ENCODE measurements around the gene SDF4.

SDF4 gene

GRCh38 chr1:1244192-1244811, 12.5 kb upstream of the SDF4 start:
- no peak for TF ChIP-seq CTCF (IDR thresholded peaks at IDR 0.05; ENCODE audit: extremely low read depth, missing control alignments)
- DNase-seq (ENCODE audit: low spot score) = no peak

GRCh38 chr1:1243807-1244191, 12.0 kb upstream of the SDF4 start:
- TF ChIP-seq CTCF (IDR thresholded peaks at IDR 0.05; ENCODE audit: extremely low read depth, missing control alignments) = no peak

GRCh38 chr1:1243266-1243660, 11.5 kb upstream of the SDF4 start:
- no peak for TF ChIP-seq CTCF (IDR thresholded peaks at IDR 0.05; ENCODE audit: extremely low read depth, missing control alignments)
- no peak for DNase-seq (ENCODE audit: low spot score)

More at GRCh38 chr1:1243807-1244191, 12.0 kb upstream of the SDF4 start:
- no peak for DNase-seq (ENCODE audit: low spot score)

- TF ChIP-seq CTCF (IDR thresholded peaks at IDR 0.05; ENCODE audit: extremely low read depth, missing control alignments) = no peak
- no peak for DNase-seq (ENCODE audit: low spot score)
Observed at GRCh38 chr1:1242461-1243265, 10.9 kb upstream of the SDF4 start.

GRCh38 chr1:1241588-1242219, 9.9 kb upstream of the SDF4 start:
- DNase-seq (ENCODE audit: low spot score) = no peak

GRCh38 chr1:1240822-1241587, 9.2 kb upstream of the SDF4 start:
- TF ChIP-seq CTCF (IDR thresholded peaks at IDR 0.05; ENCODE audit: extremely low read depth, missing control alignments) = no peak
- no peak for DNase-seq (ENCODE audit: low spot score)

More at GRCh38 chr1:1241588-1242219, 9.9 kb upstream of the SDF4 start:
- TF ChIP-seq CTCF (IDR thresholded peaks at IDR 0.05; ENCODE audit: extremely low read depth, missing control alignments) = no peak
